ENCODE data around the gene SPACA7. TPM values are rescaled to one million over a fixed set of nuclear protein-coding genes. Genes with fewer than 3 reads are reported as not detected.
A peak's percentile ranks its signal among the peaks of the same experiment; 100 is the strongest.

The SPACA7 gene
- total and polyA plus RNA-seq, 4 donors, result not detected

DNA sequence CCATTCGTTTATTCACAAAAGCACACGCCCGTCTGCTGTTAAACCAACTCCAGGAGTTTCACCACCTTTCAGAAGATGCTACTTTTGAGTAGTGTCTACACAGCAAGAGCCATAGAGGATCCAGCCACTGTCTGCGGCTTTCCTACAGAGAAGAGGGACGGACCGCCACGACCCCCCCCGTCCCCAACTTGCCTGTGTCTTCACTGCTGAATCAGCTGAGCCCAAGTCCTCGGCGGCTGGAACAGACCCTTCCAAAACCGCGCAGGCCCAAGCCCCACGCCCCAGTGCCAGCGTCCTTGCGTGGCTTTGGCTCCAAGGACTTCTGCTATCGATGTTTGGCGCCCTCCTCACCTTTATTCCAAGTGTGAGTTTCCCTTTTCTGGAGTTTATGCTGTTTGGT is 65.1 kb downstream of the SPACA7 start:
- no peaks in the 10 kb centered on the region for H3K27me3 ChIP-seq (ENCODE audit: control insufficient read depth in 4 of 4, insufficient read depth in 4 of 4, low read length in 3 of 4)

DNA sequence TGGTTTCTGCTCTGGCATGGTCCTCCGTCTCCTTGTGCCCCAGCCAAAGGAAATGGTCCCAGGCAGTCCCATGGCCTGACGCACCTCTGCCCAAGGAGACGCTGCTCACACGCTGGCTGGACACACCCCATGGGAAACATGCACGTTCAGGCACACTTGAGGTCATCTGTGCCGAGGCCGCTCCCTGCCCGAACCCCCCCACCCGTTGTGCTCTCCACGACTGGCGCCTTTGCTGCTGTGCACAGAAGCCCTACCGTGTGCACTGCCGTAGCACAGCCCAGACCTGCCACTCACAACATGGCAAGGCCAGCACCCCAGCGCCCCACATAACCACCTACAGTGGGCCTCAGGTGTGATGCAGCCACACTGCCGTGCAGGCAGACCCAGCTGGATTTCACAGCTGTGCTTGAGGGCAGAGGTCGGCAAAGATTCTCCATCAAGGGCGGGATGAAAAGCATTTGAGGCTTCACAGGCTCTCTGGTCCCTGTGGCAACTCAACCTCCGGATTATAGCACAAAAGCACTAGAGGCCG is 65.7 kb downstream of the SPACA7 start:
- Histone ChIP-seq H3K27ac (ENCODE audit: low read depth in 1 of 2, low read length in 2 of 2) (no peak overlapping the region), H3K27me3 (ENCODE audit: control insufficient read depth in 4 of 4, insufficient read depth in 4 of 4, low read length in 3 of 4) (no peaks in the 10 kb centered on the region), H3K9ac (ENCODE audit: low read depth in 1 of 2, low read length in 2 of 2) (no peak overlapping the region), H3K36me3 (ENCODE audit: control insufficient read depth in 4 of 4, insufficient read depth in 3 of 4, low read depth in 1 of 4, low read length in 3 of 4) (no peaks in the 10 kb centered on the region), H3K4me3 (ENCODE audit: low read depth in 1 of 3, low read length in 3 of 3) (no peak overlapping the region), H3K9me3 (ENCODE audit: control insufficient read depth in 4 of 4, low read length in 3 of 4) (peaks cover 0 to 6% (median 2%) of the 10 kb centered on the region in 4 donors), H3K4me1 (ENCODE audit: control insufficient read depth in 4 of 4, insufficient read depth in 4 of 4, low read length in 3 of 4) (no peaks in the 10 kb centered on the region)
- WGBS, result 87% methylated on average over 19 of the region's 19 CpGs
- no peak for DNase-seq (ENCODE audit: low spot score)
- no peak for TF ChIP-seq RAD21 (IDR thresholded peaks at IDR 0.05)
- TF ChIP-seq YY1 (IDR thresholded peaks at IDR 0.05), result no peak

More for the DNA sequence above, 65.1 kb downstream of the SPACA7 start:
- no peak for DNase-seq (ENCODE audit: low spot score)
- H3K4me3 ChIP-seq (ENCODE audit: low read depth in 1 of 3, low read length in 3 of 3), result no peak overlapping the region
- peaks cover 0 to 6% (median 2%) of the 10 kb centered on the region in 4 donors for H3K9me3 ChIP-seq (ENCODE audit: control insufficient read depth in 4 of 4, low read length in 3 of 4)
- H3K9ac ChIP-seq (ENCODE audit: low read depth in 1 of 2, low read length in 2 of 2), result no peak overlapping the region
- H3K27ac ChIP-seq (ENCODE audit: low read depth in 1 of 2, low read length in 2 of 2), result no peak overlapping the region
- WGBS, result 90% methylated on average over 17 of the region's 17 CpGs
- TF ChIP-seq YY1 (IDR thresholded peaks at IDR 0.05) (no peak), EGR1 (IDR thresholded peaks at IDR 0.05; ENCODE audit: low read depth in 2 of 2) (no peak), SP1 (IDR thresholded peaks at IDR 0.05) (no peak), TAF1 (conservative IDR thresholded peaks at IDR 0.05) (no peak), RAD21 (IDR thresholded peaks at IDR 0.05) (no peak), FOXA2 (IDR thresholded peaks at IDR 0.05) (no peak), HNF4A (conservative IDR thresholded peaks at IDR 0.05) (no peak), FOXA1 (IDR thresholded peaks at IDR 0.05) (no peak), HNF4G (IDR thresholded peaks at IDR 0.05) (no peak), NR2F2 (IDR thresholded peaks at IDR 0.05) (no peak), JUND (IDR thresholded peaks at IDR 0.05) (no peak)
- TF ChIP-seq, protein P1, sequence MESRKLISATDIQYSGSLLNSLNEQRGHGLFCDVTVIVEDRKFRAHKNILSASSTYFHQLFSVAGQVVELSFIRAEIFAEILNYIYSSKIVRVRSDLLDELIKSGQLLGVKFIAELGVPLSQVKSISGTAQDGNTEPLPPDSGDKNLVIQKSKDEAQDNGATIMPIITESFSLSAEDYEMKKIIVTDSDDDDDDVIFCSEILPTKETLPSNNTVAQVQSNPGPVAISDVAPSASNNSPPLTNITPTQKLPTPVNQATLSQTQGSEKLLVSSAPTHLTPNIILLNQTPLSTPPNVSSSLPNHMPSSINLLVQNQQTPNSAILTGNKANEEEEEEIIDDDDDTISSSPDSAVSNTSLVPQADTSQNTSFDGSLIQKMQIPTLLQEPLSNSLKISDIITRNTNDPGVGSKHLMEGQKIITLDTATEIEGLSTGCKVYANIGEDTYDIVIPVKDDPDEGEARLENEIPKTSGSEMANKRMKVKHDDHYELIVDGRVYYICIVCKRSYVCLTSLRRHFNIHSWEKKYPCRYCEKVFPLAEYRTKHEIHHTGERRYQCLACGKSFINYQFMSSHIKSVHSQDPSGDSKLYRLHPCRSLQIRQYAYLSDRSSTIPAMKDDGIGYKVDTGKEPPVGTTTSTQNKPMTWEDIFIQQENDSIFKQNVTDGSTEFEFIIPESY (IDR thresholded peaks at IDR 0.05), result no peak
- TF ChIP-seq, protein P2, sequence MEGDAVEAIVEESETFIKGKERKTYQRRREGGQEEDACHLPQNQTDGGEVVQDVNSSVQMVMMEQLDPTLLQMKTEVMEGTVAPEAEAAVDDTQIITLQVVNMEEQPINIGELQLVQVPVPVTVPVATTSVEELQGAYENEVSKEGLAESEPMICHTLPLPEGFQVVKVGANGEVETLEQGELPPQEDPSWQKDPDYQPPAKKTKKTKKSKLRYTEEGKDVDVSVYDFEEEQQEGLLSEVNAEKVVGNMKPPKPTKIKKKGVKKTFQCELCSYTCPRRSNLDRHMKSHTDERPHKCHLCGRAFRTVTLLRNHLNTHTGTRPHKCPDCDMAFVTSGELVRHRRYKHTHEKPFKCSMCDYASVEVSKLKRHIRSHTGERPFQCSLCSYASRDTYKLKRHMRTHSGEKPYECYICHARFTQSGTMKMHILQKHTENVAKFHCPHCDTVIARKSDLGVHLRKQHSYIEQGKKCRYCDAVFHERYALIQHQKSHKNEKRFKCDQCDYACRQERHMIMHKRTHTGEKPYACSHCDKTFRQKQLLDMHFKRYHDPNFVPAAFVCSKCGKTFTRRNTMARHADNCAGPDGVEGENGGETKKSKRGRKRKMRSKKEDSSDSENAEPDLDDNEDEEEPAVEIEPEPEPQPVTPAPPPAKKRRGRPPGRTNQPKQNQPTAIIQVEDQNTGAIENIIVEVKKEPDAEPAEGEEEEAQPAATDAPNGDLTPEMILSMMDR (IDR thresholded peaks at IDR 0.05; ENCODE audit: low read depth, low read length, missing input control), result no peak
- TF ChIP-seq, protein P3, sequence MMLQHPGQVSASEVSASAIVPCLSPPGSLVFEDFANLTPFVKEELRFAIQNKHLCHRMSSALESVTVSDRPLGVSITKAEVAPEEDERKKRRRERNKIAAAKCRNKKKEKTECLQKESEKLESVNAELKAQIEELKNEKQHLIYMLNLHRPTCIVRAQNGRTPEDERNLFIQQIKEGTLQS (IDR thresholded peaks at IDR 0.05), result no peak
- no peaks in the 10 kb centered on the region for H3K36me3 ChIP-seq (ENCODE audit: control insufficient read depth in 4 of 4, insufficient read depth in 3 of 4, low read depth in 1 of 4, low read length in 3 of 4)
- H3K4me1 ChIP-seq (ENCODE audit: control insufficient read depth in 4 of 4, insufficient read depth in 4 of 4, low read length in 3 of 4), result no peaks in the 10 kb centered on the region

DNA sequence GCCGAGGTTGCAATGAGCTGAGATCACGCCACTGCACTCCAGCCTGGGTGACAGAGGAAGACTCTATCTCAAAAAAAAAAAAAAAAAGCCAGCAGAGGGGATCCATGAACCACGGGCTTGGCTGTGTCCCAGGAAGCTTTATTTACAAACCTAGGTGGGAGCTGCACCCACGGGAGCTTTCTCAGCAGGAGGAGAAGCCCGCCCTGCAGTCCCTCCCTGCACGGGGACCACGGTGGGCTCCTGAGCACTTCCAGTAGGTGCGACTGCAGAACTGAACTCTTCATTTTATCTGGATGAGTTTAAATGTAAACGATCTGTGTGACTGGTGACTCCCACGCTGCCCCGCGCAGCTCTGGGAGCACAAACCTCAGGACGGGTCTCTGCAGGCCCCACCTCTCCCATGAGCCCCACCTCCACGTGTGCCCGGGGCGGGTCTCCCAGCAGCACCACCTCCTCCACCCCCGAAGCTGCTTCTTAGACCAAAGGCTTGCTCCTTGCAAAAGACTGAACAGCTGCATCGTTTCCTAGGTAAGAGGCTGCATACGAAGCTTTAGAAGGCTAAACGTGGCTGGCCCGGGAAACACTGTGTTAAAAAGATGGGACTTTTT is 66.4 kb downstream of the SPACA7 start:
- Histone ChIP-seq H3K9me3 (ENCODE audit: control insufficient read depth in 4 of 4, low read length in 3 of 4) (peaks cover 0 to 6% (median 2%) of the 10 kb centered on the region in 4 donors), H3K4me1 (ENCODE audit: control insufficient read depth in 4 of 4, insufficient read depth in 4 of 4, low read length in 3 of 4) (no peaks in the 10 kb centered on the region), H3K27me3 (ENCODE audit: control insufficient read depth in 4 of 4, insufficient read depth in 4 of 4, low read length in 3 of 4) (no peaks in the 10 kb centered on the region), H3K4me3 (ENCODE audit: low read depth in 1 of 3, low read length in 3 of 3) (no peak overlapping the region), H3K27ac (ENCODE audit: low read depth in 1 of 2, low read length in 2 of 2) (no peak overlapping the region), H3K36me3 (ENCODE audit: control insufficient read depth in 4 of 4, insufficient read depth in 3 of 4, low read depth in 1 of 4, low read length in 3 of 4) (no peaks in the 10 kb centered on the region), H3K9ac (ENCODE audit: low read depth in 1 of 2, low read length in 2 of 2) (no peak overlapping the region)
- peak; percentile 30 for DNase-seq (ENCODE audit: low spot score)
- TF ChIP-seq, protein P2 (IDR thresholded peaks at IDR 0.05; ENCODE audit: low read depth, low read length, missing input control), result no peak
- no peak for TF ChIP-seq FOXA1 (IDR thresholded peaks at IDR 0.05)
- no peak for TF ChIP-seq TAF1 (conservative IDR thresholded peaks at IDR 0.05)
- no peak for TF ChIP-seq FOXA2 (IDR thresholded peaks at IDR 0.05)
- TF ChIP-seq, protein P3 (IDR thresholded peaks at IDR 0.05), result no peak
- no peak for TF ChIP-seq RXRA (IDR thresholded peaks at IDR 0.05)
- WGBS, result 68% methylated on average over 21 of the region's 21 CpGs
